IPS-20b (cell line): ENCODE results near the gene IGFBP7.

Source experiments
- H3K27ac ChIP-seq: one replicate; pipeline ENCODE4 v1.5.1; 2013; ENCODE audit warnings: low read length
- H3K27me3 ChIP-seq: 2 replicates; pipeline ENCODE4 v1.6.1; 2013; ENCODE audit warnings: mild to moderate bottlenecking, low read length, inconsistent platforms; ENCODE audit not compliant: insufficient read depth
- H3K36me3 ChIP-seq: 2 replicates; pipeline ENCODE4 v1.6.1; 2013; ENCODE audit warnings: low read depth, mild to moderate bottlenecking, inconsistent platforms, low read length, moderate library complexity; ENCODE audit not compliant: insufficient read depth
- H3K4me1 ChIP-seq: 2 replicates; pipeline ENCODE4 v1.6.1; 2013; ENCODE audit warnings: mild to moderate bottlenecking, control low read depth, inconsistent platforms, low read length, moderate library complexity; ENCODE audit not compliant: insufficient read depth
- H3K4me3 ChIP-seq: 2 replicates; pipeline ENCODE4 v1.5.1; 2013; ENCODE audit warnings: mild to moderate bottlenecking, low read length, inconsistent platforms
- H3K9ac ChIP-seq: 2 replicates; pipeline ENCODE4 v1.6.1; 2013; ENCODE audit warnings: low read depth, mild to moderate bottlenecking, inconsistent platforms, low read length, moderate library complexity
- H3K9me3 ChIP-seq: 2 replicates; pipeline ENCODE4 v1.6.1; 2013; ENCODE audit warnings: mild to moderate bottlenecking, low read depth, low read length, inconsistent platforms; ENCODE audit not compliant: insufficient read depth

Gene IGFBP7

DNA sequence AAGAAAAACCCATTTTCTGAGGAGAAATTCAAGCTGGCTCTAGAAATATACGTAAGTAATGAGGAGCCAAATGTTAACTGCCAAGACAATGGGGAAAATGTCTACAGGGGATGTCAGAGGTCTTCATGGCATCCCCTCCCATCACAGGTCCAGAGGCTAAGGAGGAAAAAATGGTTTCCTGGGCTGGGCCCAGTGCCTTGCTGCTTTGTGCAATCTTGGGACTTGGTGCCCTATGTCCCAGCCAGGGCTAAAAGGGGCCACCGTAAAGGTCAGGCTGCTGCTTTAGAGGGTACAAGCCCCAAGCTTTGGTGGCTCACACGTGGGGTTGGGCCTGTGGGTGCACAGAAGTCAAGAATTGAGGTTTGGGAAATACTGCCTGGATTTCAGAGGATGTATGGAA is 17.2 kb upstream of the IGFBP7 start:
- H3K4me1 ChIP-seq = peaks cover 5% of the 10 kb centered on the region; the same call in 1 of the 2 replicates
- no peaks in the 10 kb centered on the region for H3K27me3 ChIP-seq
- peaks cover 16% of the 10 kb centered on the region; the same call in 1 of the 2 replicates for H3K9me3 ChIP-seq
- no peak overlapping the region for H3K4me3 ChIP-seq
- no peak overlapping the region for H3K9ac ChIP-seq
- no peaks in the 10 kb centered on the region for H3K36me3 ChIP-seq
- H3K27ac ChIP-seq = no peak overlapping the region

DNA sequence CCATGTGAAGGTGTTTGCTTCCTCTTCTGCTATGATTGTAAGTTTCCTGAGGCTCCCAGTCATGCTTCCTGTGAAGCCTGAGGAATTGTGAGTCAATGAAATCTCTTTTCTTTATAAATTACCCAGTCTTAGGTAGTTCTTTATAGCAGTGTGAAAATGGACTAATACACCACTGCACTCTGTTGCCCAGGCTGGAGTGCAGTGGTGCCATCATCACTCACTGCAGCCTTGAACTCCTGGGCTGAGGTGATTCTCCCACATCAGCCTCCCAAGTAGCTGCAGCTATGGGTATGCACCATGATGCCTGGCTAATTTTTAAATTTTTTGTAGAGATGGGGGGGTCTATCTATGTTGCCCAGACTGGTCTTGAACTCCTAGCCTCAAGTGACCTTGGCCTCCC is 15.8 kb upstream of the IGFBP7 start:
- H3K27me3 ChIP-seq = no peaks in the 10 kb centered on the region
- H3K4me1 ChIP-seq = no peaks in the 10 kb centered on the region
- no peaks in the 10 kb centered on the region for H3K36me3 ChIP-seq
- no peak overlapping the region for H3K4me3 ChIP-seq
- H3K27ac ChIP-seq = no peak overlapping the region
- H3K9me3 ChIP-seq = peaks cover 16% of the 10 kb centered on the region; the same call in 1 of the 2 replicates
- no peak overlapping the region for H3K9ac ChIP-seq

- Histone ChIP-seq H3K9me3 (peaks cover 16% of the 10 kb centered on the region; the same call in 1 of the 2 replicates), H3K4me1 (no peaks in the 10 kb centered on the region), H3K27ac (no peak overlapping the region), H3K36me3 (no peaks in the 10 kb centered on the region), H3K27me3 (no peaks in the 10 kb centered on the region), H3K9ac (no peak overlapping the region), H3K4me3 (no peak overlapping the region)
These were observed 14.0 kb upstream of the IGFBP7 start for GRCh38 chr4:57124145-57124544.

GRCh38 chr4:57122959-57123358 is 12.8 kb upstream of the IGFBP7 start:
- H3K27me3 ChIP-seq = no peaks in the 10 kb centered on the region
- H3K9me3 ChIP-seq = peaks cover 16% of the 10 kb centered on the region; the same call in 1 of the 2 replicates
- H3K36me3 ChIP-seq = no peaks in the 10 kb centered on the region
- H3K4me1 ChIP-seq = no peaks in the 10 kb centered on the region
- H3K4me3 ChIP-seq = no peak overlapping the region
- H3K27ac ChIP-seq = no peak overlapping the region
- H3K9ac ChIP-seq = no peak overlapping the region

DNA sequence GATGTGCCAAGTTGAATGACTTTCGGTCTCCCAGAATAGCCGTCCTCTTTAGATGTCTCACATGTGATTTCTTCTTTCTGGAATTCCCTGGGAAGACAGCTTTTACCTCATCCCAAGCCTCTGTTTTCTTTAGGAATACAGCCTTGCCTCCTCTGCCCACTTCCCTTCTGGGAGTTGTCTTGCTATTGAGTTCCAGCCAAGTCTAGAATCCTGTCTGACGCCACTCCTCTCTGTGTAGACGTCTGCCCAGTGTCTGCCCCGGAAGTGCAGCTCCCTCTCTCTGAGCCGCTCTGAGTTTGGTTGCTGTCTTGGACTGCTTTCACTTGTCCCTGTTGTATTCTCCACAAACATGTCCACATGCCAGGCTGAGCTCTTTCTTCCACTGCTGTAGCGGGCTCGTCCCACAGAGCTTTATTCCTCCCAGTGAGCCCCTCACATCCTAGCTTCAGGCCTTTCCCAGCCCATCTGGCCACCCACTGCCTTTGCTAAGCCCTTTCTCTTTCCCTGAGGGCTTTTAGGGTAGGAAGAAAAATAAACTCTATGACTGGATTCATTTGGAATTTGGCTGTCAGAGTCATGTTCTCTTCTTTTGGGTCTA is 9.0 kb upstream of the IGFBP7 start:
- Histone ChIP-seq H3K27ac (no peak overlapping the region), H3K9me3 (0 out of 2 replicates have a peak, but pooled peaks cover 5% of the 10 kb centered on the region), H3K4me3 (no peak overlapping the region), H3K4me1 (no peaks in the 10 kb centered on the region), H3K9ac (no peak overlapping the region), H3K27me3 (no peaks in the 10 kb centered on the region; the same call in 1 of the 2 replicates), H3K36me3 (no peaks in the 10 kb centered on the region)

GRCh38 chr4:57117491-57117890 is 7.3 kb upstream of the IGFBP7 start:
- no peak overlapping the region for H3K4me3 ChIP-seq
- no peaks in the 10 kb centered on the region for H3K4me1 ChIP-seq
- H3K27me3 ChIP-seq = peaks cover 5% of the 10 kb centered on the region
- no peak overlapping the region for H3K27ac ChIP-seq
- no peak overlapping the region for H3K9ac ChIP-seq
- no peaks in the 10 kb centered on the region for H3K36me3 ChIP-seq
- H3K9me3 ChIP-seq = no peaks in the 10 kb centered on the region

- Histone ChIP-seq H3K4me3 (no peak overlapping the region), H3K9me3 (no peaks in the 10 kb centered on the region), H3K4me1 (0 out of 2 replicates have a peak, but pooled peaks cover 2% of the 10 kb centered on the region), H3K27me3 (peaks cover 17% of the 10 kb centered on the region), H3K36me3 (no peaks in the 10 kb centered on the region), H3K9ac (no peak overlapping the region), H3K27ac (no peak overlapping the region)
These were observed 6.1 kb upstream of the IGFBP7 start for GRCh38 chr4:57116245-57116644.

DNA sequence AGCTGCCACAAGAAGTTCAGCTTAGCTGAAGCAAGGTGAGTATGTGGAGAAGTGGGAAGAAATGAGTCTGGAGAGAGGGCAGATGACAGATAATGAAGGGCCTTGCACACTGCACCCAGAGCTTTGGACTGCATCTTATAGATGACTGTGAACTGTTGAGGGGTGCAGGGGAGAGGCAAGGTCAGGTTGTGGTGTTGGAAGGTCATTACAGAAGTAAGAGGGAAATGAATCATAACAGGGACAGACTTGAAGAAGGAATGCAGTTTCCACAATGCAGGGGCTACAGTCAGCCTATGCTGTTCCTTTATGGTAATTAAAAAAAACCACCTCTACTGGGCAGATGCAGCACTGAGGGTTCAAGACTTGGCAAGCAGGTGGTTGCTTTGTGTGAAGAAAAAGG is 4.8 kb upstream of the IGFBP7 start:
- 0 out of 2 replicates have a peak, but pooled peaks cover 3% of the 10 kb centered on the region for H3K4me1 ChIP-seq
- H3K27ac ChIP-seq = no peak overlapping the region
- no peaks in the 10 kb centered on the region for H3K9me3 ChIP-seq
- no peak overlapping the region for H3K9ac ChIP-seq
- H3K36me3 ChIP-seq = no peaks in the 10 kb centered on the region
- H3K4me3 ChIP-seq = no peak overlapping the region
- H3K27me3 ChIP-seq = peaks cover 30% of the 10 kb centered on the region

DNA sequence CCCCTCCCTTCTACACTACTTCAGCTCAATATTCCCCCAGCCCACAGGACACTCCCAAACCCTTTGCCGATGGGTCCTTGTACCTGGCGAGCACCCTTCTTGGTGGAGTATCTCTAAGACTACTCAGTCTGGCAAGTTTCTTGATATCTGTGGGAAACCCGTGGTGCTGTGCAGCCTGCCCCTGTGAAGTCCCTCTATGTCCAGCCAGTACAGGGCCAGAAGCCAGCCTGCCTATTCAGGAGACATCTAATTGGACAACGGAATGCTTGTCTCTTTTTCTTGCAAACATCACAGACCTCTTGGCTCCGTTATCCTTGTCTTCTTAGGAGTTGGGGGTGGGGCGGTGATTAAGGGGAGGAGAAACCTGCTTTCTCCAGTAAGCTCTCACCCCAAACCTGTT is 3.7 kb upstream of the IGFBP7 start:
- Histone ChIP-seq H3K9ac (no peak overlapping the region), H3K27me3 (peaks cover 41% of the 10 kb centered on the region), H3K4me1 (0 out of 2 replicates have a peak, but pooled peaks cover 3% of the 10 kb centered on the region), H3K27ac (no peak overlapping the region), H3K9me3 (no peaks in the 10 kb centered on the region), H3K4me3 (no peak overlapping the region), H3K36me3 (no peaks in the 10 kb centered on the region)

GRCh38 chr4:57110640-57111511 is 691 bp upstream of the IGFBP7 start:
- Histone ChIP-seq H3K36me3 (no peaks in the 10 kb centered on the region), H3K9me3 (no peaks in the 10 kb centered on the region), H3K4me1 (0 out of 2 replicates have a peak, but pooled peaks cover 3% of the 10 kb centered on the region), H3K9ac (peak overlapping the region; percentile 10; the same call in 1 of the 2 replicates), H3K4me3 (peak overlapping the region; percentile 80), H3K27me3 (peaks cover 69% of the 10 kb centered on the region), H3K27ac (no peak overlapping the region)

- Histone ChIP-seq H3K4me1 (0 out of 2 replicates have a peak, but pooled peaks cover 3% of the 10 kb centered on the region), H3K27me3 (peaks cover 69% of the 10 kb centered on the region), H3K36me3 (no peaks in the 10 kb centered on the region), H3K4me3 (peak overlapping the region; percentile 80; the same call in 1 of the 2 replicates), H3K9ac (no peak overlapping the region), H3K9me3 (no peaks in the 10 kb centered on the region), H3K27ac (no peak overlapping the region)
These were observed 756 bp downstream of the IGFBP7 start for GRCh38 chr4:57109411-57109846.
